Measurements from ENCODE around the gene TEX14.

GRCh38 chr17:58531122-58531521 lies 160.7 kb downstream of the TEX14 start:
- no peak for TF ChIP-seq CTCF (IDR thresholded peaks at IDR 0.05)
- no peak for TF ChIP-seq POLR2AphosphoS5 (IDR thresholded peaks at IDR 0.05)
